ENCODE results near the gene CMTM8. TPM values are rescaled to one million over a fixed set of nuclear protein-coding genes. Genes with fewer than 3 reads are reported as not detected.
"Not testable (repeated sequence)": the region's sequence is repeated elsewhere in the genome, so short reads cannot be mapped to it uniquely, and the experiment has no call there.

Gene CMTM8
- total RNA-seq, 2 experiments from 2014 or later, result 4.2 to 5.1 TPM

DNA sequence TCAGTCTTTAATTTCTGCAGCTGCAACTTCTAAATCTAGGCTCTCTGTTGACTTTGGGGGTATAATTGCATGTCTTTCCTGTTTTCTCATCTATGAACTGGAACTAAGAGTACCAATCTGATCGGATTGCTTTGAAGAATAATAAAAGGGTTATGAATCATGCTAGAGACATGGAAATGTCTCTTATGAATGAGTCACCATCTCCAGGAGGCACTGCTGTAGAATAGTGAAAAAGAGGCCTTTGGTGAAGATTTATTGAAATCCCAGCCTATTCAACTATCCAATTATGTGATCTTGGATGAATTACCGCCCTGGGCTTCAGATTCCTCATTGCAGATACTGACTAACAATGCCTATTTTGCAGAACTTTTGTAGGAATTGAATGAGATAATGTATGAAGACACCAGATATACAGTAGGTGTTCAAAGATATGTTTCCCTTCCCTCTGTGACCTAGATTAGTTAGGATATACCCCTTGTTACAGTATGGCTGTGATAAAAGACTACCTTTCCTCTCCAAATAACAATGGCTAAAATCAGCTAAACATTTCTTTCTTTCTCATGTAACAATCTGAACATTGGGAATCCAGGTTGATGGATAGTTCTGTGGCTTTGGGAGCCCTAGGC, 11.5 kb upstream of the CMTM8 start:
- POLR2A ChIA-PET, result no interaction called here

DNA sequence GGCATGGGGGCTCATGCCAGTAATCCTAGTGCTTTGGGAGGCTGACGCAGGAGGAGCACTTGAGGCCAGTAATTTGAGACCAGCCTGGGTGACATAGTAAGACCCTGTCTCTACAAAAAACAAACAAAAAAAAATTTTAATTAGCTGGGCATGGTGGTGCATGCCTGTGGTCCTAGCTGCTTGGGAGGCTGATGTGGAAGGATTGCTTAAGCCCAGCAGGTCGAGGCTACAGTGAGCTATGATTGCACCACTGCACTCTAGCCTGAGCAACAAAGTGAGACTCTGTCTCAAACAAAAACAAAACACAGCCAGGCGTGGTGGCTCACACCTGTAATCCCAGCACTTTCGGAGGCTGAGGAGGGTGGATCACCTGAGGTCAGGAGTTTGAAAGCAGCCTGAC, 9.7 kb upstream of the CMTM8 start:
- POLR2A ChIA-PET, CTCF ChIA-PET: not testable (repeated sequence)

More for the DNA sequence above, 11.5 kb upstream of the CMTM8 start:
- CTCF ChIA-PET, result interaction anchor here (0.7 kb wide), 1 partner anchor 44 kb away, joined by 3 read pairs; no protein-coding TSS in a partner anchor

DNA sequence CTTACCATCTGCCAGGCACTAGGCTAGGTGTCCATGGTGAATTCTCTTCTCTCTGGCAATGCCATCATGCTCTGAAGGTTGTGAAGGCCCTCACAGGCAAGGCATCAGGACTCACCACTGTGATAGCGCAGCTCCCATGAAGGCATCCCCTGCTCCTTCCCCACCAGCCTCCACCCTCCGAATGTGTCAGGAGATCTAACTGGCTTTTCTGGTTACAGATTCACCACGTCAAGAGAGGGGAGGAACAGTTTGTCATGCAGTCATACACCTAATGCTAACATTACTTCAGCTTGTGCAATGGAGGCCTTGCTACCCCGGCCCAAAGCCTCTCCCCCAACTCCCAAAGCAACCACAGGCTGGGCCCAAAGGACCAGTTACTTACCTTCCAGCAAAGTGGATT, 8.9 kb upstream of the CMTM8 start:
- POLR2A ChIA-PET, result no interaction called here
- CTCF ChIA-PET, result no interaction called here

DNA sequence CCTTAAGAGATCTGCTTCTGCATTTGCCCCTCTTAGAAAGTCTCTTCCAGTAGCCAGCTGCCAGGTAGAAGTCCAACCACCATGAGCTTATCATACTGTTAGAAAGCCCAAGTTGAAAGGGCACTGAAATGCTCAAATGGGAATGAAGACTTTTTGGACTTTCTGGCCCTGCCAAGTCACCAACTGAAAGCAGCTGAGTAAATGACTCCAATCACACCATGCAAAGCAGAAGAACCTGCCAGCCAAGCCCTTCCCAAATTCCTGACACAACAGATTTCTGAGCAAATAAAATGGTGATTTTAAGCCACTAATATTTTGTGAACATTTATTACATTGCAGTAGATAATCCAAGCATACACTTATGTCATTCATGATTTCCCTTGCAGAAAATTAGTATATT, 2.1 kb upstream of the CMTM8 start:
- ChIA-PET CTCF (interaction anchor here (0.9 kb wide), 1 partner anchor 306 kb away, joined by 4 read pairs; no protein-coding TSS in a partner anchor), POLR2A (no interaction called here)

DNA sequence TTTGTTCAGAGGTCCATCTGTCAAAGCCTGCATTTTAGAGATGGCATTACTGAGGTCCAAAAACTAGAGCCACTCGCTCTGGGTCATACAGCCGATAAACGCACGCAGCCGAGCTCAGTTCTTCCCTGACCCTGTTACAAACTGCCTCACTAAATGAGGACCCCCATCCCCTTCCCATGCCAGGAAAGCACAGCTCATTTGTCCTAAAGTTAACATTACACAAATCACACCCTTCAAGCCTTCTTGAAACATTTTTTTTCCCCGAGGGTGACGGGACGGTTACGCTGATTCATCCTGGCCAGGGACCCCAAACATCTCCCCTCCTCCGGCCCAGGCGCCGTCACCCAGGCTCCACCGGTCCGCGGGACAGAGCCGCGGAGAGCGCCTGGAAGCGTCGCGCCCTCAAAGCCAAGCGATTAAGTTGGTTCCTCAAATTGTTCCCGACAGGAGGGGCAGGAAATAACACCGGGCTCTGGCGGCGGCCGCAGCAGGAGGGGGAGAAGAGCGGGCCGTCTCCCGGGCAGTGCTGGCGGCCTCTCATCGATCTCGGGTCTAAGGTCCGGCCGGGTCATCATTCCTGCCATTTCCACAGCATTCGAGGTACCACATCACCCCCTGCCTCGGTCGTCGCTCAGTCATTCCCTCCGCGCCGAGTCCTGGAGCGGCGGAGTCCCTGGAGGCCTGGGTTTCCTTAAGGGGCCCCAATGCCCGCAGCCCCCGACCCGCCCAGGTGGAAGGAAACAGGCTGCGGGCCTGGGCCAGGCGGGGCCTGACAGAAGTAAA, 619 bp upstream of the CMTM8 start:
- POLR2A ChIA-PET, result no interaction called here
- CTCF ChIA-PET, result no interaction called here

DNA sequence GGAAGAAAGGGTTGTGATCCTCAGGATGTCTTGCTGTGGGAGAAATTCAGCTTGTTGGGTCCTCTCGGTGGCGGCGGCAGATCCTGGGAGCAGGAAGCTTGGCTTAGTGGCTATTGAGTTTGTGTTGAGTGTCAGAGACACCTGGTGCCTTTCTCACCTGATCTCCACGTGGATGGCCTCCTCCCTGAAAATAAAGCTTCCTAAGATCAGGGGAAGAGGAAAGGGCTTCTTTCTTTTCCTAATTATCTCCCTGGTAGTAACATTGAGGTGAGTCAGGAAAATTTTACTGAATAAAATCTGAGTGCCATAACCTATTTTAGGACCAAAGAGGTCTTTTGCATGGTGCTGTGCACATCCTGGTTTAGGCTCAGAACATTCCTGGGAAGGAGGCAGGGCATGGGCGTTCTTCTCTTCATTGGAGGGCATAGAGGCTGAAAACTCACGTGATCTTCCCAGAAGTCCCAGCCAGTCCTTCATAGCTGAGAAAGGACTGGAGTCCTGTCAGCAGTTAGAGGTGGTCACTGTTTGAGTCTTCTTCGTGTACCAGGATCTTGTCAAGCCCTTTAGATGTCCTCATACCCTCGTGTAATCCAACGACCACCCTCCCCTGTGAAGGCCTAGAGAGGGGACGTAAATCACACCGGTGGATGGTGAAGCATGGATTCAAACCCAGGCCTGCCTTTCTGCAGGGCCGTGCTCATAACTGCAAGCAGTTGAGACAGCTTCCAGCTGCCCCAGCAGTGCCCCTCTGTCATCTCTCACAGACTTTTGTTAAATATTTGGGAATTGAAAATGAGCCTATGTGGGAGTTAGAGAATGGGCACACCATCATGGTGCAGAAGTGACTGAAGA, 1.1 kb downstream of the CMTM8 start:
- CTCF ChIA-PET, result interaction anchor here (1.0 to 2.2 kb wide), 4 partner anchors 8 to 56 kb away, joined by 3 to 7 read pairs (median 4); no protein-coding TSS in a partner anchor
- POLR2A ChIA-PET, result interaction anchor here (1.0 kb wide), 1 partner anchor 49 kb away, joined by 3 read pairs; no protein-coding TSS in a partner anchor

DNA sequence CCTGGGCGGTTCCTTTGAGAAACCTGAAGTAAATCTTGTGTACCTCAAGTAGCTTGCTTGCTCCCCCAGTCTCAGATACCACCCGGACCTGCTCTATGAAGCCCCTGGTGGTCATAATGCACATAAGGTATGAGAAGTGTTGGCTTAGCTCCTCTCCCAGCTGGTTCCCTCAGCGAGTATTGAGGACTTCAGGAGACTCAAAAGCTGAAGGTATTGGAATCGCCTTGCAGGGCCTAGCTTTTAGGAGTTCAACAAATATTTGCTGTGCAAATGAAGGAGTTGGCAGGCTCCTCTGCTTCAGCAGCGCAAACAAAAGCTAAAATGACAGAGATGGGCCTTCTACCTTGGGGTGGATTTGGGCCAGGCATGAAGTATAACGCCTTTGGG, 1.7 kb downstream of the CMTM8 start:
- ChIA-PET CTCF (interaction anchor here (1.0 to 2.2 kb wide), 3 partner anchors 8 to 55 kb away, joined by 3 to 7 read pairs (median 3); no protein-coding TSS in a partner anchor), POLR2A (interaction anchor here (1.0 kb wide), 1 partner anchor 48 kb away, joined by 3 read pairs; no protein-coding TSS in a partner anchor)

DNA sequence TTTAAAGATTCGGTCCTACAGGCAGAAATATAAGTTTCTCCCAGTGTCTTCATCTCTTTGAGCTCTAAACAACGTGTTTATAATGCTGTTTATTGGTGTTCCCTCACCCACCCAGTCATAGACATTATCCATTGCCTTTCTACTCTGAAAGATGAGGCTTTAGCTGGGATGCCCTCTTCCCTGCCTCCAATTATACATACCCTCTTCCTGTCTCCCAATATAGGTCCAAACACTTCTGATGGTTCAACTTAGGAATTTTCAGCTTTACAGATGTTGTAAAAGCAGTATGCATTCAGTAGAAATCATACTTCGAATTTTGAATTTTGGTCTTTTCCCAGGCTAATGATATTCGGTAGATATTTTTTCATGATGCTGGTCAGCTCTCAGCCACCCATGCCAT, 2.6 kb downstream of the CMTM8 start:
- POLR2A ChIA-PET, result no interaction called here
- CTCF ChIA-PET, result interaction anchor here (0.5 to 2.2 kb wide), 3 partner anchors 45 to 439 kb away, joined by 3 to 7 read pairs (median 3); no protein-coding TSS in a partner anchor

DNA sequence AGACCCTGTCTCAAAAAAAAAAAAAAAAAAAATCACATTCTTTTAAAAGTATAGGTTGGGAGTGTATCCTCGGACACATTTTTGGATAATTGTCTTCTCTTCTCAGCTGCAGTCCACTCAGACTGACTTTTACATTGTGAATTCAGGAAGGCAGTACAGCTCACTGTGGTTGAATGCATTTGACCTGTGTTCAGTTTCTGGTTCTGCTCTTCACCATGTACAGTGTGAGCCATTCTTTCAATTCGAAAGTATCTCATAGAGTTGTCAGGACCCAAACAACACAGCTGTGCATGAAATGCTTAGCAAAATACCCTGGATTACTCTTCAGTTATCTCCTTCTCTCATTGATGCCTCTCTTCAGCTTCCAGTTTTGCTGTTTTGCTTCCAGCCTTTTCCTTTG, 5.0 kb downstream of the CMTM8 start:
- CTCF ChIA-PET, result no interaction called here
- POLR2A ChIA-PET, result no interaction called here

DNA sequence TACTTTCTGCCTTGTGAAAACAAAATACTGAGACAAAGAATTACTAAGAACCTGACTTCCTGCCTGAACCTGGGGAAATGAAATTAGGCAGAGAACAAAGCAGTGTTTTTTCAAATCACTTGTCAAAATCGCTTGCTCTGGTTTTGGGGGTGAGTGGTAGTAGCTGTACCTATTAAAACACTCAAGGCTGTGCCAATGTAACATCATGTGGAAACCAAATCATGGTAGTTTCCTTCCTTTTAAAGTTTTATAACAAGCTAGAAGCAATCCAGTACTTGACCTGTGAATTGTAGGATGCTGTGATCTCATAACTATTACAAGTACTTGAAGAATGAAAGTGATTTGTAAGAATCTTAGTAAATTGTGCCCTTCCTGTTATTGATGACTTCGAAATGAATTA, 6.7 kb downstream of the CMTM8 start:
- ChIA-PET CTCF (no interaction called here), POLR2A (no interaction called here)

DNA sequence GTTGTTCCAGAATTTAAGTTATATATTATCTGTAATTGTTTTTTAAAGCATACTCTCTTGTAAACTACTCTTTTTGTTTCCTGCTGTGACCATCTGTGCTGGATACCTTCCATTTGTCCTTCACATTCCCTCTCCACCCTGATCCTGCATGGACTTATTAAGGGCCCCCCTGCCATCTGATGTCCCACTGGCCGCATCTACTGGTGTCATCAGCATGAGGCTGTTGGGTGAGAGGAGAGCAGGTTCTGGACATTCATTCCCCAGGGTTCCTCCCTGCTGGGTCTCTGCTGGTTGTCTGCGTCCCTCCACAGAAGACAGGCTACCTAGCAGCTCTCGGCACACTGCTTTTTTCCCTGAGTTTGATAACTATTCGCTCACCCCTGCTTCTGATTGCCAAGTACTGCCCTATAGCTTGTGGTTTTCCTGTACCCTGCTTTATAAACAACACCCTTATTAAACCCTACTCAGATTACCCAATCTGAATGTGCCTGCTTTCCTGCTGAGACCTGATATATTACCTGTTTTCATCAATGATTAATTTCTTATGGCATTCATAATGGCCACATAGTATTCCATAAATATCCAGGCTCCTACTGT, 7.7 kb downstream of the CMTM8 start:
- CTCF ChIA-PET, result interaction anchor here (1.1 kb wide), 1 partner anchor 10 kb away, joined by 3 read pairs; no protein-coding TSS in a partner anchor
- POLR2A ChIA-PET, result interaction anchor here (0.6 kb wide), 1 partner anchor 68 kb away, joined by 3 read pairs; no protein-coding TSS in a partner anchor

DNA sequence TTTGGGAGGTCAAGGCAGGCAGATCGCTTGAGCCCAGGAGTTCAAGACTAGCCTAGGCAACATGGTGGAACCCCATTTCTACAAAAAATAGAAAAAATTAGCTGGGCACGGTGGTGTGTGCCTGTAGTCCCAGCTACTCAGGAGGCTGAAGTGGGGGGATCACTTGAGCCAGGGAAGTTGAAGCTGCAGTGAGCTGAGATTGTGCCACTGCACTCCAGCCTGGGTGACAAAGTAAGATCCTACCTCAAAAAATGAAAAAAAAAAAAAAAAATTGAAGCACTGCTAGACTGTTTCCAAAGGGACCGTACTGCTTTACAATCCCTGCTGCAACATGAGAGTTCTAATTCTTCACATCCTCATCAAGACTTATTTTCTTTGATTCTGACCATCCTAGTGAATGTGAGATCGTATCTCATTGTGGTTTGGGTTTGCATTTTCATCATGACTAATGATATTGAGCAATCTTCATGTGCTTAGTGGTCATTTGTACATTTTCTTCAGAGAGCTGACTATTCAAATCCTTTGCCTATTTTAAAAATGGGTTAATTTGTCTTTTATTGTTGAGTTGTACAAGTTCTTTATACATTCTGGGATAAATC, 10.8 kb downstream of the CMTM8 start:
- CTCF ChIA-PET, result no interaction called here
- POLR2A ChIA-PET, result interaction anchor here (0.6 kb wide), 1 partner anchor 407 kb away, joined by 4 read pairs; no protein-coding TSS in a partner anchor

DNA sequence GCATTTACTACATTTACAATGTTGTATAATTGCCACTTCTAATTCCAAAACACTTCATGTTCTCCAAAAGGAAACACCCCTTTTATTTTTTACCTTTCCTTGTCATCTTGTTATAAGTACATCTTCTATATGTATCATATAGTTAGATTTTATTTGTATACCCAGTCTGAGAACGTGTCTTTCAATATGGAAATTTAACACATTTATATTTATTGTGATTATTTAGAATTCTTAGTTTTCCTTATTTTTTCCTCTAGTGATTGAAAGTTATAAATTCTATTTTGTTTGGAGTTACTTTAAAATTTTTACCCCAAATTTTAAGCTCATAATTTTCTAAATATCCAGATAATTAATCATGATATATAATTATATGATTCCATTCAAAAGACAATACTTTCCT, 15.8 kb downstream of the CMTM8 start:
- ChIA-PET POLR2A (no interaction called here), CTCF (no interaction called here)

DNA sequence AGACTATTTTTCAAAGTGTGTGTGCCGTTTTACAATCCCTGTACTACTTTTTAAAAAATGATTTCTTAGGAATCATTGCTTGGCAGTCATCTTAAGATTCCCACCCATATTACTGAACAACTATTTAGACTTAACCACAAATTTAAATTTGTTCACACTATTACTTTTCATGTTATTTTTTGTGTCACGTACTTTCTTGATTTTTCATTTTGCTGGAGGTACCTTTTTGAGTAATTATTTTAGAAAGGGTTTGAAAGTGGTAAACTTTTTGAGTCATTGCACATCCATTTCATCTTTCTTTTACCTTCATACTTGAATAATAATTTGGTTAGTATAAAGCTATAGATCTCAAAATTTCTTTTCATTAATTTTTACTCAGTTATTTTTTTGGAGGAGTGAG, 16.9 kb downstream of the CMTM8 start:
- POLR2A ChIA-PET, result no interaction called here

DNA sequence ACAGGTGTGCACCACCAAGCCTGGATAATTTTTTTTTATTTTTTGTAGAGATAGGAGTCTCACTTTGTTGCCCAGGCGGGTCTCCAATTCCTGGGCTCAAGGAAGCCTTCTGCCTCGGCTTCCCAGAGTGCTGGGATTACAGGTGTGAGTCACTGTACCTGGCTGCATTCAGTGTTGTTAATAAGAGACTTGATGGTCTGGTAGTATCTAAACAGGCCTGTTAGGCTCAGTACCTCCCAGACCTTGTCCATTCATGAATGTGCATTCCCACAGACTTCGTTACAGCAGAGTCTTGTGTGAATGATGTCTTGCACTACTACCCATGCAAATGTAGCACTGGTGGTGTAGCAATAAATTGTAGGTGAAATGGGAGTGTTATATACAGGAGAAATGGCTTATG, 17.7 kb downstream of the CMTM8 start:
- ChIA-PET POLR2A (no interaction called here), CTCF (interaction anchor here (1.1 kb wide), 1 partner anchor 17 kb away, joined by 4 read pairs; the partner anchor contains the start of gene CMTM8)

More for the DNA sequence above, 16.9 kb downstream of the CMTM8 start:
- CTCF ChIA-PET, result no interaction called here

DNA sequence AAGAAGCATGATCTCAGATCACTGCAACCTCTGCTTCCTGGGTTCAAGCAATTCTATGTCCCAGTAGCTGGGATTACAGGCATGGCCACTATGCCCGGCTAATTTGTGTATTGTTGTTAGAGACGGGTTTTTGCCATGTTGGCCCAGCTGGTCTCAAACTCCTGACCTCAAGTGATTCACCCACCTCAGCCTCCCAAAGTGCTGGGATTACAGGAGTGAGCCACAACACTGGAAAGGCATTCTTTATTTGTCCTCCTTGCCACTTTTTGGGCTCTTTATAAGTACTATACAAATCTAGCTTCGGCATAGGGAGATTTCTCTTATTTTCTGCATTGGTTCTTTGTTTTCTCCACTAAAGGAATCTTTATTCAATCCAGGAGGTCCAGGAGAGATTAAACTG, 18.6 kb downstream of the CMTM8 start:
- CTCF ChIA-PET, result interaction anchor here (1.1 to 1.2 kb wide), 2 partner anchors 18 to 44 kb away, joined by 3 to 4 read pairs; partner anchors contain the start of gene CMTM8
- POLR2A ChIA-PET, result no interaction called here

DNA sequence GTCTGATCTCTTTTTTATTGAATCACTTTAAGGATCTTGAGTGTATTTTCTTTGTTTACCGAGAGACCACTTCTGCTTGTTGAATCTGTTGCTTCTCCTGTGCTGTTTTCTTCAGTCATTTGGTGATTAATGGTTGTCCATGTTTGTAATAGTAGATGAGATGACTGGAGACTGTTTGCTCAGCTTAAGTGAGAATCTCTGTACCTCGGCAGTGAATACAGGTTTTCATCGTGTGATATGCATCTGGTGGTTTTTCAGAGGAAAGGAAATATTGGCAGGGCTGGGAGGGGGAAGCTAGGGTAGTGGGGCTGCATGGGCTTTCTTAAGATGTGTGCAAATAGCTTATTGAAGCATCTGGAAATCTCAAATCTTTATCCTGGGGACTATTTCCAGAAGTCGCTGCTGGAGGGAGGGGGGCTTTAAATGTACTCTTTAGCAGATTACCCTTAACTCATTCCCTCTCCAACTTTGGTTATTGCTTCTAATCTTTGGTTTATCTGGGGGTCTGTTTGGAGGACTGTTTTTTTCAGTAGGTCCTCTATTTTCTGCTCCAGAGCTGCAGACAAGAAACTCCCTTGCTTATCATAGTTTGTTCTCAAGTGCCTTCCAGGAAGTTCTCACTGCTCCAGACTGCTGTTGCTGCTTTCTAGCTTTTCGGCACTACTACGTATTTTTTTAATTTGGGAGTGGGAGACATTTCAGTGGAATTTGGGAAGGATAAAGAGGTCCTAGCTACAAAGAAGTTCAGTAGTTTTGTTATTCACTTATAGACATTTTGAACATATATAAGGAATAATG, 19.4 kb downstream of the CMTM8 start:
- ChIA-PET CTCF (interaction anchor here (1.2 kb wide), 1 partner anchor 44 kb away, joined by 3 read pairs; no protein-coding TSS in a partner anchor), POLR2A (no interaction called here)

DNA sequence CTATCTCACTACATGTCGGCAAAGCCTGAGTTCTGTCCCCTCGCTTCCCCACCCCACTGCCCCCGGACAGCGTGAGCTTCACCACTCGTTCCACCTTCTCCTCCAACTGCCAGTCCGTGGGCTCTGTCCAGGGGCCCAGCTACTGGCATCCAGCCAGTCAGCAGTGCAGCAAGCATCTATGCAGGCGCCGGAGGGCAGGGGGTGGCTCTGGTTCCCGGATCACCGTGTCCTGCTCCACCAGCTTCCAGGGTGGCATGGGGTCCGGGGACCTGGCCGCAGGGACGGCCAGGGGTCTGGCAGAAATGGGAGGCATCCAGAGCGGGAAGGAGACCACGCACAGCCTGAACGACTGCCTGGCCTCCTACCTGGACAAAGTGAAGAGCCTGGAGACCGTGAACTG, 20.4 kb downstream of the CMTM8 start:
- ChIA-PET CTCF (no interaction called here), POLR2A (no interaction called here)
